Erythroblast (primary cell): Measurements from ENCODE around the gene SNX12.
"Not testable (repeated sequence)": the region's sequence is repeated elsewhere in the genome, so short reads cannot be mapped to it uniquely, and the experiment has no call there.

Experiments used
- DNase-seq, 2 experiments: peaks; one replicate each; lab custom pipeline; 2025; lab: John Stamatoyannopoulos, UW
- GATA1 ChIP-seq: IDR thresholded peaks from 2 replicates; pipeline ENCODE4 v1.6.1; 2011; ENCODE audit warnings: low read depth, mild to moderate bottlenecking, control low read depth, low read length, moderate library complexity
- POLR2A ChIP-seq: IDR thresholded peaks from 2 replicates; pipeline ENCODE4 v1.6.1; 2011; ENCODE audit warnings: mild to moderate bottlenecking, low read length

SNX12 gene

GRCh38 chrX:71070531-71070930 lies 2.4 kb upstream of the SNX12 start:
- peak in 1 of 2 experiments; percentile 2 for DNase-seq
- TF ChIP-seq POLR2A = no peak
- TF ChIP-seq GATA1 = no peak

- TF ChIP-seq POLR2A = no peak
- TF ChIP-seq GATA1 = no peak
- peak in 1 of 2 experiments; percentile 28 for DNase-seq
Observed at GRCh38 chrX:71067712-71068043, 456 bp downstream of the SNX12 start.

GRCh38 chrX:71067089-71067488 lies 1.0 kb downstream of the SNX12 start:
- DNase-seq = peak in 1 of 2 experiments; percentile 28
- TF ChIP-seq GATA1 = no peak
- no peak for TF ChIP-seq POLR2A

GRCh38 chrX:71060127-71060526 lies 8.0 kb downstream of the SNX12 start:
- TF ChIP-seq GATA1 (no peak), POLR2A (no peak)

GRCh38 chrX:71057848-71058530 lies 10.1 kb downstream of the SNX12 start:
- DNase-seq = no peak
- TF ChIP-seq GATA1 (no peak), POLR2A (no peak)

More at GRCh38 chrX:71060127-71060526, 8.0 kb downstream of the SNX12 start:
- DNase-seq = no peak

GRCh38 chrX:71056867-71057266 lies 11.3 kb downstream of the SNX12 start:
- no peak for TF ChIP-seq GATA1
- TF ChIP-seq POLR2A = no peak
- DNase-seq = no peak

- TF ChIP-seq GATA1 (no peak), POLR2A (peak; percentile 40)
- peak; percentile 62 to 72 for DNase-seq
Observed at GRCh38 chrX:71053217-71053621, 14.9 kb downstream of the SNX12 start.

GRCh38 chrX:71052721-71053120 lies 15.4 kb downstream of the SNX12 start:
- DNase-seq = peak; percentile 23
- TF ChIP-seq POLR2A (no peak), GATA1 (no peak)

GRCh38 chrX:71047891-71048290 lies 20.2 kb downstream of the SNX12 start:
- DNase-seq = not testable (repeated sequence)

GRCh38 chrX:71017396-71017939 lies 50.7 kb downstream of the SNX12 start:
- no peak for TF ChIP-seq GATA1
- TF ChIP-seq POLR2A = no peak
- no peak for DNase-seq
